Endodermal cell (in vitro differentiated cells): ENCODE measurements around the gene BCL2. TPM values are rescaled to one million over a fixed set of nuclear protein-coding genes. Genes with fewer than 3 reads are reported as not detected.

ENCODE experiments used
- DNase-seq: peaks from one replicate; pipeline ENCODE4 v3.0.0-alpha.2; 2017
- H3K27ac ChIP-seq: 2 replicates; pipeline ENCODE4 v1.5.1; 2013; ENCODE audit warnings: mild to moderate bottlenecking, low read depth, low read length, moderate library complexity
- H3K27me3 ChIP-seq: 2 replicates; pipeline ENCODE4 v1.6.1; 2013; ENCODE audit warnings: mild to moderate bottlenecking, low read length, moderate library complexity; ENCODE audit not compliant: insufficient read depth, control insufficient read depth, poor library complexity, severe bottlenecking
- H3K36me3 ChIP-seq: 2 replicates; pipeline ENCODE4 v1.7.0; 2013; ENCODE audit warnings: mild to moderate bottlenecking, low read length, moderate library complexity; ENCODE audit not compliant: control insufficient read depth, insufficient read depth
- H3K4me1 ChIP-seq: one replicate; pipeline ENCODE4 v1.7.0; 2013; ENCODE audit warnings: low read length; ENCODE audit not compliant: control insufficient read depth, insufficient read depth
- H3K4me3 ChIP-seq: 2 replicates; pipeline ENCODE4 v1.5.1; 2013; ENCODE audit warnings: mild to moderate bottlenecking, low read length, moderate library complexity
- H3K9ac ChIP-seq: 2 replicates; pipeline ENCODE4 v1.6.1; 2013; ENCODE audit warnings: mild to moderate bottlenecking, low read length, moderate library complexity; ENCODE audit not compliant: poor library complexity, severe bottlenecking; ENCODE audit errors: extremely low read depth
- H3K9me3 ChIP-seq: 2 replicates; pipeline ENCODE4 v1.6.1; 2013; ENCODE audit warnings: mild to moderate bottlenecking, low read length, moderate library complexity; ENCODE audit not compliant: control insufficient read depth
- H3K27ac Mint-ChIP-seq: 2 replicates; pipeline ENCODE4 v1.8.0; 2020; ENCODE audit warnings: mixed read lengths
- H3K27me3 Mint-ChIP-seq: 2 replicates; pipeline ENCODE4 v1.8.0; 2021; ENCODE audit warnings: mild to moderate bottlenecking, mixed read lengths; ENCODE audit not compliant: insufficient read depth
- H3K36me3 Mint-ChIP-seq: 2 replicates; pipeline ENCODE4 v1.8.0; 2020; ENCODE audit warnings: low read depth, mixed read lengths
- H3K4me1 Mint-ChIP-seq: 2 replicates; pipeline ENCODE4 v1.8.0; 2020; ENCODE audit warnings: mixed read lengths
- H3K4me3 Mint-ChIP-seq: 2 replicates; pipeline ENCODE4 v1.8.0; 2020; ENCODE audit warnings: mild to moderate bottlenecking, moderate library complexity, mixed read lengths
- H3K9me3 Mint-ChIP-seq: 2 replicates; pipeline ENCODE4 v1.8.0; 2020; ENCODE audit warnings: mild to moderate bottlenecking, mixed read lengths
- WGBS, 2 experiments: methylation state at CpG; one replicate each; pipeline versions ENCODE4 v1.1.5 to v1.1.7; 2013; ENCODE audit warnings: missing lambda C conversion rate in 2 of 2, mixed read lengths in 1 of 2; ENCODE audit not compliant: insufficient coverage in 1 of 2, insufficient read length in 1 of 2; 5-methylcytosine and 5-hydroxymethylcytosine counted together
- total RNA-seq, 2 donors: library from RNA; stranded (reverse); fragmentation: NEBNext Ultra II Directional in 1 of 2; extraction: Animal tissue kit (Norgen Biotek cat#: 25700) in 1 of 2; gene quantifications; 2 replicates in 1 of 2; 3 replicates in 1 of 2; pipeline ENCODE4 v1.2.1, GENCODE V29; 2021
- TF ChIP-seq, protein P1 (sequence below): fragments of 200-600 bp; sonication (generic); conservative IDR thresholded peaks from 2 replicates; pipeline ENCODE4 v1.5.0; 2021; ENCODE audit warnings: antibody characterized with exemption, mild to moderate bottlenecking

BCL2 gene
- total RNA-seq, 2 donors from 2014 or later = 1.4 to 2.3 TPM

DNA sequence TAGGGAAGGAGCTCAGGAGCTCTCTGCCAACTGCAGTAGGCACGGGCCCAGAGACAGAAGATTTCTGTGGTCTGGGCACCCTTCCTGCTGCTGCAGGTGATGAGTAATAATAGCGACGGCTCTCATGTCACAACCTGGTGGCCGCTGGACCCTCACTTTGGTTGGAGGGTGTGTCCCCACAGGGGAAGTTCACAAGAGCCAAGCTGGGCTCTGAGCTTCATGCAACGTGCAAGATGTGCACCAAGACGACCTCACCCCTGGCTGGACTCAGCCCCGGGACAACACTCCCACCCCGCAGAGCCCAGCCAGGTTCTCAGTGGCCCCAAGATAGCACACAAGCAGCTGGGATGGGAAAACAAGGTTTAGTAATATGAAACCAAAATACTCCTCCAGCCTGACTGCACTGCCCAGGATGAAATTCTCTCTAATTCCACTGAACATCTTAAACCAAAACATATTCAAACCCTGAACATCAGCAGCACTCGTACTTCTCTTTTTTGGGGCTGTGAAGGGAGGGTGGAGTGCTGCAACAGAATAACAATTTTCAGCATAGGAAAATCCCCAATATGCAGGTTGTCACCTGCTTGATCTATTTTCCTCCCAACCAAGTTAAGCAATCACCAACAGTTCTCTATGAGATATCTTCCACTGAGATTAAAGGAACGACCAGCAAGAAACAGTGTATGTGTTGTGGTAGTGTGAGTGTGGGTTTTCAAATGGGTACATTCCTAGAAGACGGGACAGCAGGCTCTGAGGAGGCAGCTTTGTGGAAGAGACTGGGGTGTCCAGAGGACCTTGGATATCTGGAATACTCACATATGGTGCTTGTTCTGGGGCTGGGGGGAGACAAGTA, 26.5 kb downstream of the BCL2 start:
- no peaks in the 10 kb centered on the region for H3K27me3 ChIP-seq
- WGBS, 2 experiments = 78 to 90% methylated on average over 5 to 11 of the region's 11 CpGs
- no peak overlapping the region for H3K9ac ChIP-seq
- no peaks in the 10 kb centered on the region for H3K9me3 ChIP-seq
- Mint-ChIP-seq H3K27me3 (no peaks in the 10 kb centered on the region), H3K4me1 (peaks cover 21% of the 10 kb centered on the region), H3K9me3 (no peaks in the 10 kb centered on the region), H3K4me3 (no peak overlapping the region), H3K27ac (no peak overlapping the region), H3K36me3 (no peaks in the 10 kb centered on the region)
- H3K4me1 ChIP-seq = peaks cover 5% of the 10 kb centered on the region
- H3K27ac ChIP-seq = no peak overlapping the region
- no peak for DNase-seq
- no peaks in the 10 kb centered on the region for H3K36me3 ChIP-seq
- TF ChIP-seq, protein P1, sequence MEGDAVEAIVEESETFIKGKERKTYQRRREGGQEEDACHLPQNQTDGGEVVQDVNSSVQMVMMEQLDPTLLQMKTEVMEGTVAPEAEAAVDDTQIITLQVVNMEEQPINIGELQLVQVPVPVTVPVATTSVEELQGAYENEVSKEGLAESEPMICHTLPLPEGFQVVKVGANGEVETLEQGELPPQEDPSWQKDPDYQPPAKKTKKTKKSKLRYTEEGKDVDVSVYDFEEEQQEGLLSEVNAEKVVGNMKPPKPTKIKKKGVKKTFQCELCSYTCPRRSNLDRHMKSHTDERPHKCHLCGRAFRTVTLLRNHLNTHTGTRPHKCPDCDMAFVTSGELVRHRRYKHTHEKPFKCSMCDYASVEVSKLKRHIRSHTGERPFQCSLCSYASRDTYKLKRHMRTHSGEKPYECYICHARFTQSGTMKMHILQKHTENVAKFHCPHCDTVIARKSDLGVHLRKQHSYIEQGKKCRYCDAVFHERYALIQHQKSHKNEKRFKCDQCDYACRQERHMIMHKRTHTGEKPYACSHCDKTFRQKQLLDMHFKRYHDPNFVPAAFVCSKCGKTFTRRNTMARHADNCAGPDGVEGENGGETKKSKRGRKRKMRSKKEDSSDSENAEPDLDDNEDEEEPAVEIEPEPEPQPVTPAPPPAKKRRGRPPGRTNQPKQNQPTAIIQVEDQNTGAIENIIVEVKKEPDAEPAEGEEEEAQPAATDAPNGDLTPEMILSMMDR = no peak
- H3K4me3 ChIP-seq = no peak overlapping the region

DNA sequence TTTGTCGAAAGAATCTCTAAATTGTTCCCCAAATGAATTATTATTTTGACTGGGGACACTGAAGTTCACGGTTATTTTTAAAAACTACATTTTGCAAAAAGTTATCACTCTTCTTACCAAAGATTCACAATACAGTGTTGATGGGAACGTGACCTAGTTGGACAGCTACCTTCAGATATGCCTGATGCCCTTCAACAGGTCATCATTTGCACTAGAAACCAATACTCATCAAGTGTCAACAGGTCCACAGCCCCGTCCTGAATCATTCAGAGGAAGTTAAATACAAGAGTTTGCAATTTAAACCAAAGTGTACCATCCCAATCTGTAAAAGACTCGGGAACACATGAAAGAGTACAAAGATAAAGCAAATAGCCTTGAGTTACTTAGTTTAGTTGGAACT, 28.3 kb downstream of the BCL2 start:
- WGBS, 2 experiments = 92 to 96% methylated on average over 4 to 5 of the region's 5 CpGs
- Mint-ChIP-seq H3K27ac (no peak overlapping the region), H3K27me3 (no peaks in the 10 kb centered on the region), H3K4me1 (peaks cover 21% of the 10 kb centered on the region), H3K4me3 (peak overlapping the region; percentile 14), H3K9me3 (no peaks in the 10 kb centered on the region), H3K36me3 (no peaks in the 10 kb centered on the region)
- Histone ChIP-seq H3K9me3 (no peaks in the 10 kb centered on the region), H3K4me3 (peak overlapping the region; percentile 66), H3K36me3 (no peaks in the 10 kb centered on the region), H3K27me3 (no peaks in the 10 kb centered on the region), H3K27ac (no peak overlapping the region), H3K9ac (no peak overlapping the region), H3K4me1 (peaks cover 5% of the 10 kb centered on the region)
- no peak for DNase-seq
- TF ChIP-seq, protein P1 = no peak

DNA sequence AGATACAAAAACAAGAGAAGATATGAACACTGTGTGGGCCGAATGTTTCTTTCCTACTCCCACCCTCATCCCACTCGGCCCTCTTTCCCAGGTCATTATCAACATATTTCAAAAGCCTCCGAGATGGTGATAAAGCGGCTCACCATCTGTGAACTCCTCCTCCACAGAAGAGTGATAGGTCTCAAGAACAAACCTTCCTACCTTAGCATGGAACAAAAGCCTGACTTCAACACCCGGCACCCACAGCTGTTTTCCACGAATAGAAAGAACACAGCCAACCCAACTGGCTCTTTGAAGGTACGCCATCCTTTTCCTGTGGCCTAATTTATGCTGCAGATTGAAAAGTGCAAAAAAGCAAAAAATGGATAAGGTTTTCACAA, 28.8 kb downstream of the BCL2 start:
- WGBS, 2 experiments = 60 to 78% methylated on average over 6 to 7 of the region's 7 CpGs
- DNase-seq = peak; percentile 63
- no peaks in the 10 kb centered on the region for H3K27me3 ChIP-seq
- H3K9me3 Mint-ChIP-seq = no peaks in the 10 kb centered on the region
- TF ChIP-seq, protein P1 = no peak
- H3K36me3 ChIP-seq = no peaks in the 10 kb centered on the region
- H3K27ac ChIP-seq = no peak overlapping the region
- H3K36me3 Mint-ChIP-seq = no peaks in the 10 kb centered on the region
- no peak overlapping the region for H3K9ac ChIP-seq
- peaks cover 5% of the 10 kb centered on the region for H3K4me1 ChIP-seq
- peaks cover 21% of the 10 kb centered on the region for H3K4me1 Mint-ChIP-seq
- no peaks in the 10 kb centered on the region for H3K27me3 Mint-ChIP-seq
- H3K4me3 ChIP-seq = peak overlapping the region; percentile 66
- peak overlapping the region; percentile 11 for H3K27ac Mint-ChIP-seq
- H3K4me3 Mint-ChIP-seq = peak overlapping the region; percentile 14
- no peaks in the 10 kb centered on the region for H3K9me3 ChIP-seq
